DMS79 treated with DMSO at 0.1 percent for 48 hours (cell line): ENCODE measurements around the gene FOXE1.
A peak's percentile ranks its signal among the peaks of the same experiment; 100 is the strongest.

Experiments
- DNase-seq: peaks from one replicate; lab custom pipeline; 2025; lab: John Stamatoyannopoulos, UW

Gene FOXE1

GRCh38 chr9:97848480-97849237 lies 4.4 kb upstream of the FOXE1 start:
- no peak for DNase-seq

GRCh38 chr9:97849980-97850379 lies 3.0 kb upstream of the FOXE1 start:
- no peak for DNase-seq

- DNase-seq, result no peak
Measured at GRCh38 chr9:97850746-97851445, 2.1 kb upstream of the FOXE1 start.

- no peak for DNase-seq
Measured at GRCh38 chr9:97851446-97851883, 1.6 kb upstream of the FOXE1 start.

GRCh38 chr9:97852001-97852398 lies 1.0 kb upstream of the FOXE1 start:
- no peak for DNase-seq

GRCh38 chr9:97852399-97853055 lies 499 bp upstream of the FOXE1 start:
- DNase-seq, result no peak

GRCh38 chr9:97853844-97854695 lies 1.0 kb downstream of the FOXE1 start:
- peak; percentile 25 for DNase-seq

- DNase-seq, result no peak
Measured at GRCh38 chr9:97854696-97855485, 1.9 kb downstream of the FOXE1 start.

GRCh38 chr9:97855486-97855875 lies 2.5 kb downstream of the FOXE1 start:
- no peak for DNase-seq

GRCh38 chr9:97855899-97856298 lies 2.9 kb downstream of the FOXE1 start:
- DNase-seq, result no peak

- DNase-seq, result no peak
Measured at GRCh38 chr9:97856857-97857605, 4.0 kb downstream of the FOXE1 start.

- DNase-seq, result no peak
Measured at GRCh38 chr9:97857606-97858392, 4.8 kb downstream of the FOXE1 start.

- DNase-seq, result no peak
Measured at GRCh38 chr9:97858393-97858713, 5.3 kb downstream of the FOXE1 start.

GRCh38 chr9:97858826-97859225 lies 5.8 kb downstream of the FOXE1 start:
- DNase-seq, result no peak

- DNase-seq, result no peak
Measured at GRCh38 chr9:97859346-97859745, 6.3 kb downstream of the FOXE1 start.

- no peak for DNase-seq
Measured at GRCh38 chr9:97860451-97861147, 7.6 kb downstream of the FOXE1 start.

- no peak for DNase-seq
Measured at GRCh38 chr9:97861148-97861475, 8.1 kb downstream of the FOXE1 start.

- no peak for DNase-seq
Measured at GRCh38 chr9:97863314-97863713, 10.3 kb downstream of the FOXE1 start.

- DNase-seq, result no peak
Measured at GRCh38 chr9:97864396-97864795, 11.4 kb downstream of the FOXE1 start.
